B cell (primary cell): ENCODE data around the gene TYW1.
"Not testable (repeated sequence)": the region's sequence is repeated elsewhere in the genome, so short reads cannot be mapped to it uniquely, and the experiment has no call there.

Experiments used
- CTCF ChIP-seq: fragments of 200-600 bp; IDR thresholded peaks from one replicate; pipeline ENCODE4 v1.8.0; 2022; ENCODE audit warnings: antibody characterized with exemption, mild to moderate bottlenecking
- EZH2 ChIP-seq: IDR thresholded peaks from 2 replicates; pipeline ENCODE4 v1.6.1; 2012; ENCODE audit warnings: borderline replicate concordance, low read depth, mild to moderate bottlenecking, moderate library complexity, low read length; ENCODE audit not compliant: insufficient read depth, poor library complexity, severe bottlenecking

- not testable (repeated sequence) for TF ChIP-seq CTCF, EZH2
These were observed 46.9 kb downstream of the TYW1 start for GRCh38 chr7:67043559-67043930.
